ENCODE data around the gene SLC25A51. TPM values are rescaled to one million over a fixed set of nuclear protein-coding genes. Genes with fewer than 3 reads are reported as not detected.

Gene SLC25A51
- total RNA-seq, 1 donor from 2014 or later, result 24.5 TPM

- Histone ChIP-seq H3K27me3 (no peaks in the 10 kb centered on the region), H3K9me3 (no peaks in the 10 kb centered on the region), H3K27ac (no peak overlapping the region), H3K4me1 (peaks cover 15% of the 10 kb centered on the region), H3K36me3 (no peaks in the 10 kb centered on the region), H3K4me3 (no peak overlapping the region)
- no peak for TF ChIP-seq CTCF (IDR thresholded peaks at IDR 0.05)
- ATAC-seq (no peak), DNase-seq (no peak)
- intact Hi-C loops (cut with DNase I), result no loop called here
Observed at GRCh38 chr9:37936376-37936775, 32.4 kb upstream of the SLC25A51 start.

- H3K27me3 ChIP-seq, result no peaks in the 10 kb centered on the region
- H3K9me3 ChIP-seq, result no peaks in the 10 kb centered on the region
- ATAC-seq, result no peak
- H3K27ac ChIP-seq, result no peak overlapping the region
- intact Hi-C loops (cut with DNase I), result no loop called here
- no peak overlapping the region for H3K4me3 ChIP-seq
- no peak for TF ChIP-seq CTCF (IDR thresholded peaks at IDR 0.05)
- H3K36me3 ChIP-seq, result no peaks in the 10 kb centered on the region
- peaks cover 15% of the 10 kb centered on the region for H3K4me1 ChIP-seq
- no peak for DNase-seq
Observed at GRCh38 chr9:37935096-37935495, 31.2 kb upstream of the SLC25A51 start.

- ATAC-seq (no peak), DNase-seq (no peak)
- Histone ChIP-seq H3K27me3 (no peaks in the 10 kb centered on the region), H3K4me3 (no peak overlapping the region), H3K36me3 (peaks cover 4% of the 10 kb centered on the region), H3K4me1 (peaks cover 17% of the 10 kb centered on the region), H3K9me3 (no peaks in the 10 kb centered on the region), H3K27ac (no peak overlapping the region)
- intact Hi-C loops (cut with DNase I), result no loop called here
- TF ChIP-seq CTCF (IDR thresholded peaks at IDR 0.05), result no peak
Observed at GRCh38 chr9:37931592-37931991, 27.7 kb upstream of the SLC25A51 start.

- no peak for ATAC-seq
- intact Hi-C loops (cut with DNase I), result no loop called here
- peaks cover 26% of the 10 kb centered on the region for H3K4me1 ChIP-seq
- no peak for DNase-seq
- no peaks in the 10 kb centered on the region for H3K9me3 ChIP-seq
- no peak overlapping the region for H3K27ac ChIP-seq
- peaks cover 4% of the 10 kb centered on the region for H3K36me3 ChIP-seq
- H3K4me3 ChIP-seq, result no peak overlapping the region
- no peak for TF ChIP-seq CTCF (IDR thresholded peaks at IDR 0.05)
- H3K27me3 ChIP-seq, result no peaks in the 10 kb centered on the region
Observed at GRCh38 chr9:37929441-37929895, 25.5 kb upstream of the SLC25A51 start.

GRCh38 chr9:37928552-37929430 is 24.9 kb upstream of the SLC25A51 start:
- peaks cover 4% of the 10 kb centered on the region for H3K36me3 ChIP-seq

More at GRCh38 chr9:37928552-37929430, 24.9 kb upstream of the SLC25A51 start:
- no peak for DNase-seq
- H3K27ac ChIP-seq, result no peak overlapping the region
- intact Hi-C loops (cut with DNase I), result no loop called here
- H3K4me3 ChIP-seq, result no peak overlapping the region
- TF ChIP-seq CTCF (IDR thresholded peaks at IDR 0.05), result no peak
- H3K9me3 ChIP-seq, result no peaks in the 10 kb centered on the region
- H3K27me3 ChIP-seq, result no peaks in the 10 kb centered on the region
- peaks cover 26% of the 10 kb centered on the region for H3K4me1 ChIP-seq
- no peak for ATAC-seq
